Large intestine (tissue), 12 donors: Measurements from ENCODE around the gene OR2W3. TPM values are rescaled to one million over a fixed set of nuclear protein-coding genes. Genes with fewer than 3 reads are reported as not detected.
A peak's percentile ranks its signal among the peaks of the same experiment; 100 is the strongest.

Experiments used
- DNase-seq, 2 donors: peaks; one replicate each; pipeline versions ENCODE4 v3.0.0 to v3.0.0-alpha.2; 2013
- H3K27ac ChIP-seq: one replicate; pipeline ENCODE4 v1.5.1; 2013; ENCODE audit warnings: low read length
- H3K27me3 ChIP-seq: 2 replicates; pipeline ENCODE4 v1.6.1; 2013; ENCODE audit warnings: low read length; ENCODE audit not compliant: control insufficient read depth, insufficient read depth
- H3K36me3 ChIP-seq: 2 replicates; pipeline ENCODE4 v1.6.1; 2013; ENCODE audit warnings: low read length; ENCODE audit not compliant: control insufficient read depth, insufficient read depth
- H3K4me1 ChIP-seq: one replicate; pipeline ENCODE4 v1.6.1; 2013; ENCODE audit warnings: low read length; ENCODE audit not compliant: control insufficient read depth, insufficient read depth
- H3K4me3 ChIP-seq: one replicate; pipeline ENCODE4 v1.5.1; 2013; ENCODE audit warnings: low read length
- H3K9me3 ChIP-seq: one replicate; pipeline ENCODE4 v1.6.1; 2013; ENCODE audit warnings: mild to moderate bottlenecking, low read depth, low read length, moderate library complexity; ENCODE audit not compliant: control insufficient read depth
- WGBS: methylation state at CpG from one replicate; pipeline ENCODE4 v1.1.5; 2013; ENCODE audit warnings: low lambda C conversion rate; ENCODE audit not compliant: insufficient coverage; 5-methylcytosine and 5-hydroxymethylcytosine counted together
- long read RNA-seq, 11 donors: transcript quantifications; one replicate each; lab custom pipeline, GENCODE V29; 2026
- polyA plus RNA-seq: library from polyadenylated mRNA; unstranded; fragments of 120-200 nt; gene quantifications from one replicate; pipeline ENCODE4 v1.2.1, GENCODE V29; 2013

Gene OR2W3
- polyA plus RNA-seq, result 0.51 TPM
- long read RNA-seq, donor 1, result 0 reads
- long read RNA-seq, donor 2, result 0 reads
- long read RNA-seq, donor 3, result 0 reads
- long read RNA-seq, donor 4, result 0 reads
- long read RNA-seq, donor 5, result 0 reads
- long read RNA-seq, donor 6, result 0 reads
- long read RNA-seq, donor 7, result 0 reads
- long read RNA-seq, donor 8, partial matches to known transcripts, result 0 of 1 reads
- long read RNA-seq, donor 8, other reads (novel, unspliced or antisense), result 0 of 1 reads
- long read RNA-seq, donor 9, result 0 reads
- long read RNA-seq, donor 10, result 0 reads
- long read RNA-seq, donor 11, result 0 reads

DNA sequence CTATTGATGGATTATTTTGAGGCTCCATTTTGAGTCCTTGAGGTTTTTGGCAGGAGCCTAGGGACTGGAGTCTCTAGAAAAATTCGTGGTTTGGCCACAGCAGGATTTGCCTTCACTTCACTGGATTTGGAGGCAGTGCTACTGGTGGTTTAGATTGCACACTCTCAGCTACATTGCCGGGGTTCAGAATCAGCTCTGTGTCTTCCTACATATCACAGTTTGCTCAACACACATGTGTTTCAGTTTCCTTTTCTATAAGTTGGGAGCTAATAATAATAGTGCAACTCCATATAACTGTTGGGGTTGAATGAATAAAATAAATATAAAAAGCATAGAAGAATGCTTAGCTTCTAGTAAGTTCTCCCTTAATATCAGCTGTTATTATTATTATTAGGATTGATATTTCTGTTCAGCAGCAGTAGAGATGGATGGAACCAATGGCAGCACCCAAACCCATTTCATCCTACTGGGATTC, at the start of gene OR2W3:
Gene OR2W3, plus strand, starts transcription at position 425 of the 475 bp plus-strand sequence. Its CDS starts 0 bp downstream, at position 425.
- no peak for DNase-seq
- no CpG with 5 or more reads among the region's 2 CpGs for WGBS
- H3K27ac ChIP-seq, result no peak within 1 kb of the TSS
- no peaks in the 10 kb centered on the region for H3K4me1 ChIP-seq
- peaks cover 7% of the 10 kb centered on the region for H3K9me3 ChIP-seq
- H3K27me3 ChIP-seq, result no peaks in the 10 kb centered on the region
- H3K4me3 ChIP-seq, result no peak within 1 kb of the TSS
- no peaks in the 10 kb centered on the region for H3K36me3 ChIP-seq

DNA sequence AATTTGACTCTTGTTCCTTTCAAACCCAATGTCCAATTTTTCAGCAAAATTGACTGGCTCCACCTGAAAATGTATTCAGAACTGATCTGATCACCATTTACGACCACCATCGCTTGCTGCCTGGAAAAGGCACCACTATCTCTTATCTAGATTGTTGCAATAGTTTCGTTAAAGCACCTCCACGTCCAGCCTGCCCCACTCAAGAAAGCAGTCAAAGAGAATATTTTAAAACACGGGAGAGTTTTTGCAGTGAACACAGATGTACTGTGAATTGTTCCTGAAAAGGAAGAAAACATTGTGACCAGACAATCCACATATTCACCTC, 49.7 kb upstream of the OR2W3 start:
- Histone ChIP-seq H3K9me3 (no peaks in the 10 kb centered on the region), H3K4me1 (no peaks in the 10 kb centered on the region), H3K27ac (no peak overlapping the region), H3K27me3 (no peaks in the 10 kb centered on the region), H3K36me3 (no peaks in the 10 kb centered on the region), H3K4me3 (no peak overlapping the region)
- 53% methylated on average over 2 of the region's 5 CpGs for WGBS
- no peak for DNase-seq

DNA sequence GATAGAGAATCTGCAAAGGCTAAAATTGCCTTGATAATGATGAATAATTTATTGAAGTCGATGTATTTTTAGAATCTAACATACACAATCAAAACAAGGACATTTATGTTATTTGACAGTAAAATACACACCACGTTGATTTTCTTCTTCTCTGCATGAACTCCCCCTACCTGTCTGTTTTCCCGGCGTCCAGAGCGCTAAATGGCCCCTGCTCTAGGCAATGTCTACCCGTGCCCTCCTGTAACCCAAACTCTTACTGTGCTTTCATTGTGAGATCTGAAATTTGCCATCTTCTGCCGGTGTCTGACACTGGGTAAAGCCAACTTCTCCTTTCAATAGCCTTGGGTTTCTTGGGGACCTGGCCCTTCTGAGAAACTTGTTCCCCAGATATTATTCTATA, 47.0 kb upstream of the OR2W3 start:
- 90% methylated on average over 3 of the region's 7 CpGs for WGBS
- DNase-seq, result no peak

DNA sequence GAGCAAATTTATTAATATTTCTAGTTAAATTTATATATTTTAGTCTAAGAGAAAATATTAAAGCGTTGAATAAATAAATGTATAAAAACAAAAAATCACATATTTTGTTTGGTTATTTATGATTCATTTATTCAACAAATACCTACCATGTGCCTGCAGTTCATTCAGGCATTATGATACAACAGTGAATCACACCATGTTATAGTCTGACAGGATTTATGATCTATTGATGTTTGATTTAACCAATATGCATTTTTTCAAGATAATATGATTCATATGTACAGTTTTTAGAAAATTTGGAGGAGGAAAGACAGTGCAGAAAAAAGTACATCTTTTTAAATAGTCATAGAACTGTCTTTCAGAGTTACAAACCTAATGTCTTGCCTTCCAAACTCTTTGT, 45.8 kb upstream of the OR2W3 start:
- Histone ChIP-seq H3K4me3 (no peak overlapping the region), H3K27ac (no peak overlapping the region), H3K27me3 (no peaks in the 10 kb centered on the region), H3K36me3 (no peaks in the 10 kb centered on the region), H3K9me3 (no peaks in the 10 kb centered on the region), H3K4me1 (no peaks in the 10 kb centered on the region)
- DNase-seq, result no peak
- WGBS, result 100% methylated on average over 1 of the region's 1 CpG

More for the DNA sequence above, 47.0 kb upstream of the OR2W3 start:
- no peaks in the 10 kb centered on the region for H3K9me3 ChIP-seq
- H3K27me3 ChIP-seq, result no peaks in the 10 kb centered on the region
- no peak overlapping the region for H3K4me3 ChIP-seq
- H3K4me1 ChIP-seq, result no peaks in the 10 kb centered on the region
- no peaks in the 10 kb centered on the region for H3K36me3 ChIP-seq
- H3K27ac ChIP-seq, result no peak overlapping the region

DNA sequence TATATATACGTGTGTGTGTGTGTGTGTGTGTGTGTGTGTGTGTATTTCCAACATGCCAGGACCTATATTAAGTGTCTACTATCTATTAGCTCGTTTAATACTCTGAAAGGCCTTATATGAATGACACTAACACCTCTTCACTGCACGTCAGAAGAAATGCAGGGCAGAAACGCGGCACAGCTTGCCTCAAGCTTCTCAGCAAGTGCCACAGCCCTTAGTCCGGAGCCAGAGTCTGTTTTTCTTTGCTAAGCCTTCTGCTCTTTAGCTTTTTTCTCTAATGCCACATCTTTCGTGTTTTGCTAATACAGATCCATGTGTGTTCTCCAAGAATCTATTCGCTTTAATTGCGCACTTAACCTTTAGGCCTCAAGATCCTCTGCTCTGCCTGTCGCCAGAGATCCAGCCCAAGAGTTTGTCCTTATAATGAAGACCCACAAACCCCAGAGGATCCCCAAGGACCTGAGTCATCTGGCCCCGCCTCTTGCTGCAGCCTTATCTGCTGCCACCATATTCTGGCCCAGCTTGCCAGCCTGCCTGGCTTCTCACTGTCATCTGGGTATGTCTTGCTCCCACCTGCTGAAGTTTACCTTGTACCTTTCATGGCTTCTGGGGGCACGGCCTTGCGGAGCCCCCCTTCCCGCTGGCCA, 40.4 kb upstream of the OR2W3 start:
- Histone ChIP-seq H3K27ac (no peak overlapping the region), H3K9me3 (no peaks in the 10 kb centered on the region), H3K36me3 (no peaks in the 10 kb centered on the region), H3K4me1 (no peaks in the 10 kb centered on the region), H3K27me3 (peaks cover 13% of the 10 kb centered on the region), H3K4me3 (no peak overlapping the region)
- DNase-seq, result no peak
- 97% methylated on average over 6 of the region's 14 CpGs for WGBS

DNA sequence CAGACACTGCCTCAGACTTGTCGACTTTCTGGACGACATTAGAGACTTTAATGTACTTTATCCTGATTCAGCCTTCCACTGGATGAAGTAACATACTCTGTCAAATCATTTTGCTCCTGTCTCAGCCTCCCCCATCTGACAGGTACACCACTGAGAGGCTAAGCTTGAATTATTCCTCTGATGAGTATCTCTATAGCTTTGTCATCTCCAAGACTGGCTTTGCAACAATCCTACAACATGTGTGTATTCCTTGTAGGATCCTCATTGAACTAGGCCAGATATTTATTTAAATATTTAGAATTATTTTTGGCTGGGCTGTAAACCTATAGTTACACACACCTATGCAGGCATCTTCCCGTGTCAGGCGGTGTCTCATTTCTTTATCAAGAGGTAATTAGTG, 39.5 kb upstream of the OR2W3 start:
- Histone ChIP-seq H3K4me3 (no peak overlapping the region), H3K9me3 (no peaks in the 10 kb centered on the region), H3K4me1 (no peaks in the 10 kb centered on the region), H3K27ac (no peak overlapping the region), H3K27me3 (peaks cover 13% of the 10 kb centered on the region), H3K36me3 (no peaks in the 10 kb centered on the region)
- no peak for DNase-seq
- whole genome bisulfite sequencing, result 94% methylated on average over 2 of the region's 4 CpGs

DNA sequence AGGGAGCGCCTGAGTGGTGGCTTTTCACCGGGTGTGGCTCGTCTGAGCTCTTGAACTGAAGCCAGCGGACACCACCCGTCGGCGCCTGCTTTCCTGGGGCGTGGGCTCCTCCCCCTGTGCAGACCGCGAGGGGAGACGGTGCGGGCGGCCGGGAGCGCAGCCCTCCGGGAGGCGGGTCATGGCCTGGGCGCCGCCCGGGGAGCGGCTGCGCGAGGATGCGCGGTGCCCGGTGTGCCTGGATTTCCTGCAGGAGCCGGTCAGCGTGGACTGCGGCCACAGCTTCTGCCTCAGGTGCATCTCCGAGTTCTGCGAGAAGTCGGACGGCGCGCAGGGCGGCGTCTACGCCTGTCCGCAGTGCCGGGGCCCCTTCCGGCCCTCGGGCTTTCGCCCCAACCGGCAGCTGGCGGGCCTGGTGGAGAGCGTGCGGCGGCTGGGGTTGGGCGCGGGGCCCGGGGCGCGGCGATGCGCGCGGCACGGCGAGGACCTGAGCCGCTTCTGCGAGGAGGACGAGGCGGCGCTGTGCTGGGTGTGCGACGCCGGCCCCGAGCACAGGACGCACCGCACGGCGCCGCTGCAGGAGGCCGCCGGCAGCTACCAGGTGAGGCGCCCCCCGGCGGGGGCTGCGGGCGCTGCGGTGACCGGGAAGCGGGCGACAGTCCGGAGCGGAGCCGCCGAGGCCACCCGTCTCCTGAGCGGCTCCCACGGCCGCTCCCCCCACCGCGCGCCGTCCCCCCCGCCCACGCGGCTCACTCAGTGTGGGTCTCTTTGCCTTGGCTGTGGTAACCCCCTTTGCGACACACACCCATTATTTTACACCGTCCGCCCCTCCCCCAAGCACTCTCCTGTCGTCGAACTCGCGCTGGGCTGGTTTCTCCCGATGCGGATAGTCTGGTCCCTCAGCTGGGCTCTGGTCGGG, 38.1 kb upstream of the OR2W3 start, which contains the start of gene TRIM58:
Gene TRIM58, plus strand, starts transcription at position 119 of the 916 bp plus-strand sequence. Its CDS starts 60 bp downstream, at position 179.
- no peaks in the 10 kb centered on the region for H3K4me1 ChIP-seq
- H3K27ac ChIP-seq, result no peak within 1 kb of the TSS
- no CpG with 5 or more reads among the region's 109 CpGs for WGBS
- H3K4me3 ChIP-seq, result peak within 1 kb of the TSS; percentile 13
- peak in 1 of 2 donors; percentile 16 for DNase-seq
- no peaks in the 10 kb centered on the region for H3K36me3 ChIP-seq
- H3K27me3 ChIP-seq, result peaks cover 13% of the 10 kb centered on the region
- H3K9me3 ChIP-seq, result no peaks in the 10 kb centered on the region

DNA sequence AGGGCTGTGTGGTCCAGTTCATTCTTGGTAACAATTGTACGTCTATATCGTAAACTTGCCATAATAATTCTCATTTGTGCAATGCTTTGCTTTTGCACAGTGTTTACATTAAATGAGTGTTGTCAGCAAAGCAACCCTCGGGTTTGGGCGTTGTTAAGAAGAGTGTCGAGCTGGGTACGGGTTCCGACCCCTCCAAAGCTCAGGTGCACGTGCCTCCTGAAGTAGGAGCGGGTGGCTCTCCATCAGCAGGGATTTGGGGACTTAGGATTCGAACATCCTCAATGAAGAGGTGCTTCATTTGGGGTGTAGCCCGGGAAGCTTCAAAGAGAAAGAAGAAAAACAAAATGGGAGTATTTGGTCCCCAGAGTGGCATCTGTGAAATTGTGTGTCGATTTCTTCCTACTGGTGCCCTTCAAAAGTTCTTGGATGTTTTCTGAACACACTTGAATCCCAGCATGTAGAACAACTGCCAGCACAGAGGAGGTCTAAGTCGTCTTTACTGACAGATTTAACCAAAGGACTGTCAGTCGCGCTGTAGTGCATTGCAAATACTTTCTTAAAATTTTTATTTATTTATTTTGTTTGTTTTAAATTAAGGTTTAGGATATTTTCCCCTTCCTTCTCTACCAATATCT, 37.3 kb upstream of the OR2W3 start:
- Histone ChIP-seq H3K27me3 (peaks cover 13% of the 10 kb centered on the region), H3K4me1 (no peaks in the 10 kb centered on the region), H3K9me3 (no peaks in the 10 kb centered on the region), H3K4me3 (no peak overlapping the region), H3K36me3 (no peaks in the 10 kb centered on the region), H3K27ac (no peak overlapping the region)
- 40% methylated on average over 3 of the region's 15 CpGs for WGBS
- DNase-seq, result no peak

DNA sequence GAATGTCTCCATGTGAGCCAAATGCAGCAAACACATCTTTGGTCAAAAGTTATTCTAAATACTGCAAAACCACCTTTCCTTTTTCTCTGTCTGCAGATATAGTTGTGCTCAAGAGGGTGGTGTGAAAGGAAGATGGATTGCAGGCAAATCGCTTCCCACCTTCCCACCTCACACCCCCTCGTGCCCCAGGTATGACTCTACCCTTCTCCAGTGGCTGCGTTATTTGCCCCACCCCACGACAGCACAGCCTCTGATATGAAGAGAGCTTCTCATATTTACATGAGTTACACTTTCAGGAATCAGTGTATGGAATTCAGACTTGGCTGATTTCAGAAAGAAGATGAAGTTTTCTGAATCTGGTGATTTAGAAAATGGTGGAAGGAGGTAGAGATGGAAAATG, 32.6 kb upstream of the OR2W3 start:
- no CpG with 5 or more reads among the region's 4 CpGs for WGBS
- Histone ChIP-seq H3K27me3 (peaks cover 8% of the 10 kb centered on the region), H3K36me3 (no peaks in the 10 kb centered on the region), H3K4me3 (no peak overlapping the region), H3K27ac (no peak overlapping the region), H3K9me3 (peaks cover 4% of the 10 kb centered on the region), H3K4me1 (no peaks in the 10 kb centered on the region)
- DNase-seq, result no peak

DNA sequence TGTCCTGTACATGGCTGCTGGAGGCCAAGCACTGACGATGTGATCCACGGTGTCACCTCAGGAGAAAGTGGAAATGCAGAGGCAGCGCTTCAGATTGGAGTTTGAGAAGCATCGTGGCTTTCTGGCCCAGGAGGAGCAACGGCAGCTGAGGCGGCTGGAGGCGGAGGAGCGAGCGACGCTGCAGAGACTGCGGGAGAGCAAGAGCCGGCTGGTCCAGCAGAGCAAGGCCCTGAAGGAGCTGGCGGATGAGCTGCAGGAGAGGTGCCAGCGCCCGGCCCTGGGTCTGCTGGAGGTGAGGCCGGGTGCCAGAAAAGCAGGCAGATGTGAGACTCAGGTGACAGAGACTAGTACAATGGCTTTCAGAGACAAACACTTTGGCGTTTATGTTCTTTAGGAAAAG, 30.7 kb upstream of the OR2W3 start:
- Histone ChIP-seq H3K27me3 (no peaks in the 10 kb centered on the region), H3K36me3 (no peaks in the 10 kb centered on the region), H3K27ac (no peak overlapping the region), H3K9me3 (peaks cover 4% of the 10 kb centered on the region), H3K4me1 (no peaks in the 10 kb centered on the region), H3K4me3 (no peak overlapping the region)
- no peak for DNase-seq
- WGBS, result no CpG with 5 or more reads among the region's 17 CpGs
